CD14-positive monocyte (primary cell): ENCODE results near the gene HMCN2. TPM values are rescaled to one million over a fixed set of nuclear protein-coding genes. Genes with fewer than 3 reads are reported as not detected.

Source experiments
- DNase-seq, 3 donors: peaks; one replicate each; pipeline ENCODE4 v3.0.0-alpha.2; 2011 to 2022
- H2AFZ ChIP-seq: 2 replicates; pipeline ENCODE4 v1.6.0; 2012; ENCODE audit warnings: mild to moderate bottlenecking, low read depth, low read length, inconsistent platforms; ENCODE audit not compliant: insufficient read depth, poor library complexity, severe bottlenecking
- H3K27ac ChIP-seq, 2 donors: 1 replicate in 1 of 2; 2 replicates in 1 of 2; pipeline ENCODE4 v1.5.1; 2012 to 2013; ENCODE audit warnings: low read length in 2 of 2, control low read depth in 1 of 2, inconsistent platforms in 1 of 2, low read depth in 1 of 2, mild to moderate bottlenecking in 1 of 2
- H3K27me3 ChIP-seq, 2 donors: one replicate each; pipeline versions ENCODE4 v1.6.0 to v1.6.1; 2011 to 2013; ENCODE audit warnings: low read length in 2 of 2; ENCODE audit not compliant: control insufficient read depth in 2 of 2, insufficient read depth in 2 of 2
- H3K36me3 ChIP-seq, 2 donors: replicated peaks in 1 of 2; 1 replicate in 1 of 2; 2 replicates in 1 of 2; pipeline versions ENCODE4 v1.5.1 to v1.6.1; 2012 to 2013; ENCODE audit warnings: low read length in 2 of 2, control low read depth in 1 of 2, inconsistent platforms in 1 of 2, mild to moderate bottlenecking in 1 of 2; ENCODE audit not compliant: insufficient read depth in 2 of 2, control insufficient read depth in 1 of 2
- H3K4me1 ChIP-seq, 2 donors: 1 replicate in 1 of 2; 2 replicates in 1 of 2; pipeline versions ENCODE4 v1.5.1 to v1.6.1; 2012 to 2013; ENCODE audit warnings: low read length in 2 of 2, control low read depth in 1 of 2, inconsistent platforms in 1 of 2, mild to moderate bottlenecking in 1 of 2, moderate library complexity in 1 of 2; ENCODE audit not compliant: insufficient read depth in 2 of 2, control insufficient read depth in 1 of 2
- H3K4me2 ChIP-seq: replicated peaks from 2 replicates; pipeline ENCODE3; 2012; ENCODE audit warnings: low read length, moderate library complexity, mild to moderate bottlenecking; ENCODE audit not compliant: poor library complexity, severe bottlenecking; ENCODE audit errors: extremely low read depth
- H3K4me3 ChIP-seq, 3 experiments: fragments of 200-600 bp in 1 of 3; sonication (generic) in 1 of 3; replicated peaks in 1 of 3; 1 replicate in 2 of 3; 2 replicates in 1 of 3; pipeline ENCODE4 v1.5.1; 2011 to 2013; ENCODE audit warnings: low read length in 3 of 3, mild to moderate bottlenecking in 3 of 3, control low read depth in 2 of 3, low read depth in 2 of 3, inconsistent platforms in 1 of 3, moderate library complexity in 1 of 3
- H3K79me2 ChIP-seq: 2 replicates; pipeline ENCODE4 v1.6.0; 2012; ENCODE audit warnings: mild to moderate bottlenecking, control low read depth, inconsistent platforms, low read length, moderate library complexity; ENCODE audit not compliant: insufficient read depth
- H3K9ac ChIP-seq: 2 replicates; pipeline ENCODE4 v1.6.0; 2017; ENCODE audit warnings: low read length, mild to moderate bottlenecking; ENCODE audit not compliant: insufficient read depth, poor library complexity, severe bottlenecking
- H3K9me3 ChIP-seq, 2 donors: replicated peaks in 1 of 2; 1 replicate in 1 of 2; 2 replicates in 1 of 2; pipeline versions ENCODE4 v1.5.1 to v1.6.1; 2012 to 2013; ENCODE audit warnings: low read length in 2 of 2, control low read depth in 1 of 2; ENCODE audit not compliant: control insufficient read depth in 1 of 2, insufficient read depth in 1 of 2
- H4K20me1 ChIP-seq: 2 replicates; pipeline ENCODE4 v1.6.0; 2012; ENCODE audit warnings: mild to moderate bottlenecking, low read length, control low read depth, moderate library complexity; ENCODE audit not compliant: insufficient read depth
- H3K27ac Mint-ChIP-seq, 7 donors: one replicate each; pipeline ENCODE4 v1.8.0; 2020; ENCODE audit warnings: mild to moderate bottlenecking in 7 of 7, mixed read lengths in 7 of 7, moderate library complexity in 6 of 7, inconsistent platforms in 2 of 7
- H3K27me3 Mint-ChIP-seq, 3 donors: one replicate each; pipeline ENCODE4 v1.8.0; 2021 to 2022; ENCODE audit warnings: low read depth in 3 of 3, mild to moderate bottlenecking in 3 of 3, mixed read lengths in 3 of 3, moderate library complexity in 3 of 3, inconsistent platforms in 1 of 3
- H3K36me3 Mint-ChIP-seq, 2 donors: one replicate each; pipeline ENCODE4 v1.8.0; 2020; ENCODE audit warnings: mixed read lengths in 2 of 2, inconsistent platforms in 1 of 2, mild to moderate bottlenecking in 1 of 2
- H3K4me1 Mint-ChIP-seq: one replicate; pipeline ENCODE4 v1.8.0; 2020; ENCODE audit warnings: mild to moderate bottlenecking, mixed read lengths
- H3K4me3 Mint-ChIP-seq, 2 donors: one replicate each; pipeline ENCODE4 v1.8.0; 2020; ENCODE audit warnings: mild to moderate bottlenecking in 2 of 2, mixed read lengths in 2 of 2, moderate library complexity in 1 of 2
- H3K9me3 Mint-ChIP-seq, 7 donors: one replicate each; pipeline ENCODE4 v1.8.0; 2020 to 2022; ENCODE audit warnings: mixed read lengths in 7 of 7, mild to moderate bottlenecking in 6 of 7, moderate library complexity in 6 of 7, inconsistent platforms in 2 of 7
- CTCF ChIP-seq: fragments of 200-600 bp; IDR thresholded peaks from one replicate; pipeline ENCODE4 v1.8.0; 2022; ENCODE audit warnings: antibody characterized with exemption, mild to moderate bottlenecking
- whole genome bisulfite sequencing: methylation state at CpG from one replicate; pipeline ENCODE4 v1.1.5; 2013; ENCODE audit warnings: missing lambda C conversion rate; ENCODE audit not compliant: insufficient coverage; 5-methylcytosine and 5-hydroxymethylcytosine counted together
- intact Hi-C, 2 donors: fragments of 100-400 bp; cut with micrococcal nuclease; formaldehyde crosslinking; loops; one replicate each; pipeline versions ENCODE4 v1.15.0 to v1.15.1; 2023
- polyA plus RNA-seq, 3 donors: library from polyadenylated mRNA; depleted of rRNA in 1 of 3; unstranded in 2 of 3; stranded (reverse) in 1 of 3; fragments of 300-500 nt in 2 of 3; fragments of >200 nt in 1 of 3; fragmentation: Illumina TruSeq in 2 of 3; gene quantifications; 1 replicate in 2 of 3; 2 replicates in 1 of 3; pipeline ENCODE4 v1.2.3, GENCODE V29; 2012 to 2021

HMCN2 gene
- polyA plus RNA-seq, 3 donors: not detected

GRCh38 chr9:130452835-130453234, 187.3 kb downstream of the HMCN2 start:
- H3K4me2 ChIP-seq: no peak overlapping the region
- no peaks in the 10 kb centered on the region for H4K20me1 ChIP-seq
- Mint-ChIP-seq H3K27me3 (peaks cover 15 to 42% (median 30%) of the 10 kb centered on the region in 3 donors), H3K4me1 (peaks cover 5% of the 10 kb centered on the region), H3K27ac (no peak overlapping the region), H3K9me3 (no peaks in the 10 kb centered on the region), H3K4me3 (no peak overlapping the region), H3K36me3 (no peaks in the 10 kb centered on the region)
- H3K9me3 ChIP-seq: no peaks in the 10 kb centered on the region
- H2AFZ ChIP-seq: no peak overlapping the region
- H3K4me1 ChIP-seq: peaks cover 5 to 7% of the 10 kb centered on the region in 2 donors
- H3K27ac ChIP-seq: no peak overlapping the region
- H3K36me3 ChIP-seq: no peaks in the 10 kb centered on the region
- no peak for DNase-seq
- 93% methylated on average over 3 of the region's 4 CpGs for WGBS
- no peak overlapping the region for H3K4me3 ChIP-seq
- H3K79me2 ChIP-seq: no peaks in the 10 kb centered on the region
- TF ChIP-seq CTCF: no peak
- intact Hi-C loops: no loop called here
- no peak overlapping the region for H3K9ac ChIP-seq
- H3K27me3 ChIP-seq: no peaks in the 10 kb centered on the region

- Histone ChIP-seq H3K4me1 (peaks cover 0 to under 1% of the 10 kb centered on the region in 2 donors), H3K79me2 (no peaks in the 10 kb centered on the region), H3K27ac (no peak overlapping the region), H2AFZ (no peak overlapping the region), H3K4me3 (no peak overlapping the region), H3K27me3 (no peaks in the 10 kb centered on the region), H3K36me3 (no peaks in the 10 kb centered on the region), H3K4me2 (no peak overlapping the region), H3K9ac (no peak overlapping the region), H3K9me3 (no peaks in the 10 kb centered on the region), H4K20me1 (no peaks in the 10 kb centered on the region)
- Mint-ChIP-seq H3K27me3 (peaks cover 13 to 40% (median 34%) of the 10 kb centered on the region in 3 donors), H3K36me3 (no peaks in the 10 kb centered on the region), H3K4me1 (no peaks in the 10 kb centered on the region), H3K4me3 (no peak overlapping the region), H3K9me3 (no peaks in the 10 kb centered on the region), H3K27ac (no peak overlapping the region)
- no peak for TF ChIP-seq CTCF
- no peak for DNase-seq
- WGBS: 43% methylated on average over 7 of the region's 7 CpGs
- intact Hi-C loops: no loop called here
These were observed 187.9 kb downstream of the HMCN2 start for GRCh38 chr9:130453487-130453886.
